Measurements from ENCODE around the gene RAB31. TPM values are rescaled to one million over a fixed set of nuclear protein-coding genes. Genes with fewer than 3 reads are reported as not detected.
"Not testable (repeated sequence)": the region's sequence is repeated elsewhere in the genome, so short reads cannot be mapped to it uniquely, and the experiment has no call there.

RAB31 gene
- total RNA-seq, 2 donors from 2014 or later, result 4.3 to 8.0 TPM

DNA sequence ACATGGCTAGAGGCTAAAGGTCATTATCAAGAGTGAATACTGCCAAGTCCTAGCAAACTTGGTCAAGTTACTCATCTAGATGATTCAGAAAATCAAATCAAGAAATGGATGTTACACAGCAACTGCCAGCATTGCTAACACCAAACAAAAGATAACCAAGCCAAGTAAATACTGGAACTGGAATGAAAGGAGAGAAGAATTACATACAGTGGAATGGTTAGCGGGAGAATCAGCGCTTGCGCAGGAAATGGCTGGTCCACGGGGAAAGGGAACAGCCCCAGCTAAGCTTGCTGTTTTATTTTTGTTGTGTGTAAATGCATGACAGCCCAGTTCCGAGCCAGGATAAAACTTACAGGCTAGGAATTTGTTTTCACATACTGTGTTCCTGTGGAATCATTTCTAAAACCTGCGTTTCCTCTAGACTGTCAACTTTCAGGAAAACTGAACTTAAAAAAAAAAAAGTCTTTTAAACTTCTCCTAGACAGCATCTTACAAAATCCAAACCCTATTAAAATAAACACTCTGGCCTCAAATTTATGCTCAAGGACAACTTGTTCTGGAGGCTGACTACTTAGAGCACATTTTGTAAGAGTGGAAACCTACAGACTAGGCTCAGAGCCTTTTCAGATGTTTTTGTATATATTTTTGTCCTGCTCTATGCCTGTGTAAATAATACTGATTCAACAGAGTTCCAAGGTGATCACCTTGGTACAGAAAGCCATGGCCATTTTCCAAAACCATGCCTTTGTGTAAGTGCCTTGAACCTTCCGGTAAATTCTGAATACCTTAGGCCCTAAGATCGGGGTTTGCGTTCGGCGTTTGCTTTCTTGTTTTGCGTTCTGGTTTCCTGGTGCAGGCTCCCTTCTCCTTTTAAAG, 146.9 kb downstream of the RAB31 start:
- H3K27me3 ChIP-seq, result no peaks in the 10 kb centered on the region
- intact Hi-C loops (cut with DNase I), result no loop called here
- TF ChIP-seq, protein P1, sequence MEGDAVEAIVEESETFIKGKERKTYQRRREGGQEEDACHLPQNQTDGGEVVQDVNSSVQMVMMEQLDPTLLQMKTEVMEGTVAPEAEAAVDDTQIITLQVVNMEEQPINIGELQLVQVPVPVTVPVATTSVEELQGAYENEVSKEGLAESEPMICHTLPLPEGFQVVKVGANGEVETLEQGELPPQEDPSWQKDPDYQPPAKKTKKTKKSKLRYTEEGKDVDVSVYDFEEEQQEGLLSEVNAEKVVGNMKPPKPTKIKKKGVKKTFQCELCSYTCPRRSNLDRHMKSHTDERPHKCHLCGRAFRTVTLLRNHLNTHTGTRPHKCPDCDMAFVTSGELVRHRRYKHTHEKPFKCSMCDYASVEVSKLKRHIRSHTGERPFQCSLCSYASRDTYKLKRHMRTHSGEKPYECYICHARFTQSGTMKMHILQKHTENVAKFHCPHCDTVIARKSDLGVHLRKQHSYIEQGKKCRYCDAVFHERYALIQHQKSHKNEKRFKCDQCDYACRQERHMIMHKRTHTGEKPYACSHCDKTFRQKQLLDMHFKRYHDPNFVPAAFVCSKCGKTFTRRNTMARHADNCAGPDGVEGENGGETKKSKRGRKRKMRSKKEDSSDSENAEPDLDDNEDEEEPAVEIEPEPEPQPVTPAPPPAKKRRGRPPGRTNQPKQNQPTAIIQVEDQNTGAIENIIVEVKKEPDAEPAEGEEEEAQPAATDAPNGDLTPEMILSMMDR (IDR thresholded peaks at IDR 0.05), result no peak
- peak in 1 of 3 donors; percentile 31 for TF ChIP-seq POLR2A (IDR thresholded peaks at IDR 0.05)
- H3K9me3 ChIP-seq, result no peaks in the 10 kb centered on the region
- H3K4me1 ChIP-seq, result peaks cover 31% of the 10 kb centered on the region
- DNase-seq, result peak; percentile 63 to 84 (median 73)
- H3K36me3 ChIP-seq (replicated peaks in 1 of 2; ENCODE audit: insufficient read depth in 1 of 2, low read depth in 2 of 2), result no peaks in the 10 kb centered on the region
- H3K27ac ChIP-seq, result peak overlapping the region; percentile 60 to 82 (median 79)
- ATAC-seq, result peak; percentile 91
- WGBS, 2 donors, result 52 to 53% methylated on average over 12 of the region's 12 CpGs
- no peak overlapping the region for H3K4me3 ChIP-seq

DNA sequence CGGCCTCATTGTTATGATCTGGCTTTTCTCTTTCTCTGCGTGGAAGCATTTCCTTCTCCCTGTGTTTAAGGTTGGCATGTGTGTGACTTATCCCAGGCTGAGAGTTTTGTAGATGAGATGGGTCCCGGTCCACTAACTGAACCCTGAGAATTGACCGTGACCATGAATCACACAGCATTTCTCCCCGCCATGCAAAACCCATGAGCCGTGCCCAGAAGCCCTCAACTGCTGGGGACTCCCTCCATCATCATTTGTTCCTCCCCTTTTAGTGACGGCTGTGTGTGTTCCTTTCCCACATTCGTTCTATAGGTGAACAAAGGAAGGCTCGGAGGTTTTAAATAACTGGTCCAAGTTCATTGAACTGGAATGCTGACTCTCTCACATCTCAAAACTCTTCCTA, 147.6 kb downstream of the RAB31 start:
- H3K4me1 ChIP-seq, result peaks cover 31% of the 10 kb centered on the region
- no peak overlapping the region for H3K4me3 ChIP-seq
- 60 to 63% methylated on average over 9 of the region's 9 CpGs for WGBS, 2 donors
- H3K27me3 ChIP-seq, result no peaks in the 10 kb centered on the region
- peak overlapping the region; percentile 60 to 82 (median 79) for H3K27ac ChIP-seq
- intact Hi-C loops (cut with DNase I), result no loop called here
- TF ChIP-seq, protein P1 (IDR thresholded peaks at IDR 0.05), result no peak
- TF ChIP-seq POLR2A (IDR thresholded peaks at IDR 0.05), result no peak
- H3K9me3 ChIP-seq, result no peaks in the 10 kb centered on the region
- DNase-seq (no peak), ATAC-seq (peak; percentile 38)
- no peaks in the 10 kb centered on the region for H3K36me3 ChIP-seq (replicated peaks in 1 of 2; ENCODE audit: insufficient read depth in 1 of 2, low read depth in 2 of 2)

DNA sequence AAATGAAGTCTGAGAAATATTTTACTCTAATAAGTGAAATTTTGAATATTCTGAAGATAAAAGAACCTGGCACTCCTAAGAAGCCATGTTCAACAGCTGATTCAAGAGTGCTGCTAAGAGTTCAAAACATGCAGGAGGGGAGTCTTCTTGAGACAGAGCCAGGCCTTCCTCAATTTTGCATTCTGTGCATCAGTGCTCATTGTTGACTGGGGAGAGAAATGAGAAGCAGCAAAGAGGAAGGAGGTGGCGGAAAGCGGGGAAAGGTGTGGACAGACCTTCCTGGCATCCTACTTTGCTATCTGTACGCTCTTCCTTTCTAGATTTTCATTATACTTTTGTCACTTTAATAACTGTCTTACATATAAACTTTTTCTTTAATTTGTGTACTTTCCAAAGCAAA, 148.0 kb downstream of the RAB31 start:
- intact Hi-C loops (cut with DNase I), result no loop called here
- Histone ChIP-seq H3K9me3 (no peaks in the 10 kb centered on the region), H3K36me3 (replicated peaks in 1 of 2; ENCODE audit: insufficient read depth in 1 of 2, low read depth in 2 of 2) (no peaks in the 10 kb centered on the region), H3K27me3 (no peaks in the 10 kb centered on the region), H3K27ac (peak overlapping the region in 3 of 4 donors; percentile 76 to 82 (median 82)), H3K4me1 (peaks cover 31% of the 10 kb centered on the region), H3K4me3 (no peak overlapping the region)
- TF ChIP-seq POLR2A (IDR thresholded peaks at IDR 0.05), result no peak
- TF ChIP-seq, protein P1 (IDR thresholded peaks at IDR 0.05), result no peak
- WGBS, 2 donors, result 86 to 87% methylated on average over 3 of the region's 3 CpGs
- DNase-seq (peak in 1 of 4 donors; percentile 17), ATAC-seq (no peak)

DNA sequence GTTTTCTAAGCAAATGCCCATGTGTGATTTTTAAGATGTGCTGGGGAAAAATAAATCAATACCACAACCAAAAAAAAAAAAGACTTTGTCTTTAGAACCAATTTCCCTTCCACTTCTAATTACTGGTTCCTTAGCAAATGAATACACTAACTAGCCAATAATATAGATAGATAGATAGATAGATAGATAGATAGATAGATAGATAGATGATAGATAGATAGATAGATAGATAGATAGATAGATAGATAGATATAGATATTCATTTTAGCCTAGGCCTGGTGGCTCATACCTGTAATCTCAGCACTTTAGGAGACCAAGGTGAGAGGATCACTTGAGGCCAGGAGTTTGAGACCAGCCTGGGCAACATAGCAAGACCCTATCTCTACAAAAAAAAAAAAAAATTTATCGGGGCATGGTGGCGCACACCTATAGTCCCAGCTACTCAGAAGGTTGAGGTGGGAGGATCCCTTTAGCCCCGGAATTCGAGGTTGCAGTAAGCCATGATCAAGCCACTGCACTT, 149.4 kb downstream of the RAB31 start:
- H3K36me3 ChIP-seq (replicated peaks in 1 of 2; ENCODE audit: insufficient read depth in 1 of 2, low read depth in 2 of 2); H3K27ac ChIP-seq; intact Hi-C loops (cut with DNase I); H3K27me3 ChIP-seq; H3K9me3 ChIP-seq; DNase-seq; H3K4me3 ChIP-seq; ATAC-seq: not testable (repeated sequence)
- 83 to 94% methylated on average over 4 of the region's 4 CpGs for WGBS, 2 donors
- H3K4me1 ChIP-seq, result peaks cover 31% of the 10 kb centered on the region

DNA sequence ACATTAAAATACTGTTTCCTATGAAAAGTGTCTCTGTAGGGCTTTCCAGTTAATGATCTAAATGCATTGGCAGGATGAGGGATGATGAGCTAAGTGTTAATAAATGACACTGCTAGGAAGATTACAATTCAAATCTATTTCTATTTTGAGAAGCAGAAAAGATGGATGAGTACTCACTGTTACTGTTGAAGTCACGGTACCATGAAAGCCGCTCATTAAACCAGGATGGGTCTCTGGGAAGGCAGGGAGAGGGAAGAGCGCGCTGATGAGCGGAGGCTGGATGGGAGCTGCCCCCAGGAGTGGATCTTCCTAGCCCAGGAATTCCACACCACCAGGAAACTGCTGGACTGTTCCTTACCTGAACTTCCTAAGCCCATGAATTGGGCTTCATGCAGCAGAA, 150.5 kb downstream of the RAB31 start:
- DNase-seq, result no peak
- Histone ChIP-seq H3K4me3 (no peak overlapping the region), H3K27ac (no peak overlapping the region), H3K27me3 (no peaks in the 10 kb centered on the region), H3K4me1 (peaks cover 31% of the 10 kb centered on the region), H3K36me3 (replicated peaks in 1 of 2; ENCODE audit: insufficient read depth in 1 of 2, low read depth in 2 of 2) (no peaks in the 10 kb centered on the region), H3K9me3 (no peaks in the 10 kb centered on the region)
- no peak for TF ChIP-seq POLR2A (IDR thresholded peaks at IDR 0.05)
- TF ChIP-seq, protein P1 (IDR thresholded peaks at IDR 0.05), result no peak
- no peak for ATAC-seq
- 91 to 96% methylated on average over 5 of the region's 5 CpGs for WGBS, 2 donors
- intact Hi-C loops (cut with DNase I), result no loop called here
